Panc1 (cell line): ENCODE data around the gene IRX6.

Experiments used
- POLR2AphosphoS5 ChIP-seq: IDR thresholded peaks from 2 replicates; pipeline ENCODE4 v1.6.1; 2012; ENCODE audit warnings: mild to moderate bottlenecking, low read depth, low read length, moderate library complexity
- SIN3A ChIP-seq: IDR thresholded peaks from 2 replicates; pipeline ENCODE4 v1.6.1; 2012; ENCODE audit warnings: low read depth, mild to moderate bottlenecking, low read length, moderate library complexity, borderline replicate concordance; ENCODE audit not compliant: insufficient read depth
- TCF7L2 ChIP-seq: IDR thresholded peaks from 2 replicates; pipeline ENCODE4 v1.6.1; 2011; ENCODE audit warnings: mild to moderate bottlenecking, low read depth, low read length, inconsistent platforms
- TF ChIP-seq, protein P1 (sequence below): fragments of 450-650 bp; IDR thresholded peaks from 2 replicates; pipeline ENCODE4 v1.5.1; 2017; ENCODE audit warnings: mild to moderate bottlenecking
- TF ChIP-seq, protein P2 (sequence below), 2 experiments: IDR thresholded peaks; 2 replicates each; pipeline ENCODE4 v1.6.1; 2011 to 2012; ENCODE audit warnings: low read depth in 2 of 2, control low read depth in 1 of 2, low read length in 1 of 2, mild to moderate bottlenecking in 1 of 2, moderate library complexity in 1 of 2; ENCODE audit not compliant: insufficient read depth in 1 of 2

DNA sequence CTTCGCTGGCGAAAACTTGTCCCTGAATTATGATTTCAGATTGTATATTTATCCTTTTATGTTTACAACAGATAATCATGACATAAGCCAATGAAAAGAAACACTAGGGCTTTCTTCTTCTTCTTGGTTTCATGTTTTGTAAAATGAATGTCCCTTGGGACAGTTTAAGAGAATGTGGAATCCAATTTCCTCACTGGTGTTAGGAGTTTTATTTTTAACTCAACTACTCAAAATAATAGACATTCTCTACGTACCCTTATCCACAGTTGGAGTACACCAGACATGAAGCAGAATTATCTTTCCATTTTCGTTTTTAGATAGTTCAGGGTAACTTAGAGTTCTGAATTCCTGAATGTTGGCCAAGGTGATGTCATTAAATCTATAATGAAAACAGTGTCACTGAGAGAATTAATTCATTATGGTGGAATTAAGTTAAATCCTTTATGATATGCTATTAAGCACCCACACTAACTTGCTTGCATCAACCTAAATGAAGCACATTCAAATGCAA, 43.4 kb downstream of the IRX6 start:
- TF ChIP-seq POLR2AphosphoS5 (no peak), TCF7L2 (no peak), SIN3A (no peak)
- TF ChIP-seq, protein P1, sequence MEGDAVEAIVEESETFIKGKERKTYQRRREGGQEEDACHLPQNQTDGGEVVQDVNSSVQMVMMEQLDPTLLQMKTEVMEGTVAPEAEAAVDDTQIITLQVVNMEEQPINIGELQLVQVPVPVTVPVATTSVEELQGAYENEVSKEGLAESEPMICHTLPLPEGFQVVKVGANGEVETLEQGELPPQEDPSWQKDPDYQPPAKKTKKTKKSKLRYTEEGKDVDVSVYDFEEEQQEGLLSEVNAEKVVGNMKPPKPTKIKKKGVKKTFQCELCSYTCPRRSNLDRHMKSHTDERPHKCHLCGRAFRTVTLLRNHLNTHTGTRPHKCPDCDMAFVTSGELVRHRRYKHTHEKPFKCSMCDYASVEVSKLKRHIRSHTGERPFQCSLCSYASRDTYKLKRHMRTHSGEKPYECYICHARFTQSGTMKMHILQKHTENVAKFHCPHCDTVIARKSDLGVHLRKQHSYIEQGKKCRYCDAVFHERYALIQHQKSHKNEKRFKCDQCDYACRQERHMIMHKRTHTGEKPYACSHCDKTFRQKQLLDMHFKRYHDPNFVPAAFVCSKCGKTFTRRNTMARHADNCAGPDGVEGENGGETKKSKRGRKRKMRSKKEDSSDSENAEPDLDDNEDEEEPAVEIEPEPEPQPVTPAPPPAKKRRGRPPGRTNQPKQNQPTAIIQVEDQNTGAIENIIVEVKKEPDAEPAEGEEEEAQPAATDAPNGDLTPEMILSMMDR = no peak
- TF ChIP-seq, protein P2, sequence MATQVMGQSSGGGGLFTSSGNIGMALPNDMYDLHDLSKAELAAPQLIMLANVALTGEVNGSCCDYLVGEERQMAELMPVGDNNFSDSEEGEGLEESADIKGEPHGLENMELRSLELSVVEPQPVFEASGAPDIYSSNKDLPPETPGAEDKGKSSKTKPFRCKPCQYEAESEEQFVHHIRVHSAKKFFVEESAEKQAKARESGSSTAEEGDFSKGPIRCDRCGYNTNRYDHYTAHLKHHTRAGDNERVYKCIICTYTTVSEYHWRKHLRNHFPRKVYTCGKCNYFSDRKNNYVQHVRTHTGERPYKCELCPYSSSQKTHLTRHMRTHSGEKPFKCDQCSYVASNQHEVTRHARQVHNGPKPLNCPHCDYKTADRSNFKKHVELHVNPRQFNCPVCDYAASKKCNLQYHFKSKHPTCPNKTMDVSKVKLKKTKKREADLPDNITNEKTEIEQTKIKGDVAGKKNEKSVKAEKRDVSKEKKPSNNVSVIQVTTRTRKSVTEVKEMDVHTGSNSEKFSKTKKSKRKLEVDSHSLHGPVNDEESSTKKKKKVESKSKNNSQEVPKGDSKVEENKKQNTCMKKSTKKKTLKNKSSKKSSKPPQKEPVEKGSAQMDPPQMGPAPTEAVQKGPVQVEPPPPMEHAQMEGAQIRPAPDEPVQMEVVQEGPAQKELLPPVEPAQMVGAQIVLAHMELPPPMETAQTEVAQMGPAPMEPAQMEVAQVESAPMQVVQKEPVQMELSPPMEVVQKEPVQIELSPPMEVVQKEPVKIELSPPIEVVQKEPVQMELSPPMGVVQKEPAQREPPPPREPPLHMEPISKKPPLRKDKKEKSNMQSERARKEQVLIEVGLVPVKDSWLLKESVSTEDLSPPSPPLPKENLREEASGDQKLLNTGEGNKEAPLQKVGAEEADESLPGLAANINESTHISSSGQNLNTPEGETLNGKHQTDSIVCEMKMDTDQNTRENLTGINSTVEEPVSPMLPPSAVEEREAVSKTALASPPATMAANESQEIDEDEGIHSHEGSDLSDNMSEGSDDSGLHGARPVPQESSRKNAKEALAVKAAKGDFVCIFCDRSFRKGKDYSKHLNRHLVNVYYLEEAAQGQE (IDR thresholded peaks at IDR 0.05; ENCODE audit: insufficient read depth in 1 of 2, low read depth in 2 of 2, low read length in 1 of 2) = no peak
